Stimulated activated CD4-positive, alpha-beta T cell treated with anti-CD3 and anti-CD28 coated beads, Interleukin-15, amount 100 ng/mL, for 1 hour (primary cell): ENCODE data around the gene MDM1.
A peak's percentile ranks its signal among the peaks of the same experiment; 100 is the strongest.

Source experiments
- DNase-seq, 2 donors: peaks; one replicate each; pipeline ENCODE4 v3.0.0-alpha.2; 2020; ENCODE audit warnings: low read depth in 1 of 2, low spot score in 1 of 2

MDM1 gene

GRCh38 chr12:68331869-68332727, at the start of gene MDM1:
Gene MDM1 (minus strand): TSS chr12:68332362. CDS start chr12:68332245, 117 bp downstream.
- DNase-seq, result peak; percentile 87 to 89

- DNase-seq, result no peak
Observed at GRCh38 chr12:68381476-68382219, 49.5 kb upstream of the MDM1 start.

GRCh38 chr12:68378872-68379606, 46.9 kb upstream of the MDM1 start:
- DNase-seq, result no peak

- no peak for DNase-seq
Observed at GRCh38 chr12:68377881-68378280, 45.7 kb upstream of the MDM1 start.

GRCh38 chr12:68376901-68377300, 44.7 kb upstream of the MDM1 start:
- DNase-seq, result no peak

GRCh38 chr12:68375756-68376695, 43.9 kb upstream of the MDM1 start:
- DNase-seq, result no peak

- peak; percentile 18 to 29 for DNase-seq
Observed at GRCh38 chr12:68374307-68374982, 42.3 kb upstream of the MDM1 start.

GRCh38 chr12:68370667-68371066, 38.5 kb upstream of the MDM1 start:
- DNase-seq, result no peak

GRCh38 chr12:68370006-68370590, 37.9 kb upstream of the MDM1 start:
- DNase-seq, result no peak

GRCh38 chr12:68368327-68368726, 36.2 kb upstream of the MDM1 start:
- no peak for DNase-seq

GRCh38 chr12:68367903-68368302, 35.7 kb upstream of the MDM1 start:
- DNase-seq, result no peak

- DNase-seq, result no peak
Observed at GRCh38 chr12:68367116-68367515, 35.0 kb upstream of the MDM1 start.

GRCh38 chr12:68364893-68365725, 32.9 kb upstream of the MDM1 start:
- DNase-seq, result peak; percentile 56 to 58

- DNase-seq, result no peak
Observed at GRCh38 chr12:68364328-68364727, 32.2 kb upstream of the MDM1 start.

GRCh38 chr12:68361953-68362352, 29.8 kb upstream of the MDM1 start:
- DNase-seq, result no peak

GRCh38 chr12:68359674-68360073, 27.5 kb upstream of the MDM1 start:
- no peak for DNase-seq

- DNase-seq, result peak in 1 of 2 donors; percentile 15
Observed at GRCh38 chr12:68358532-68359485, 26.6 kb upstream of the MDM1 start.

GRCh38 chr12:68356986-68357385, 24.8 kb upstream of the MDM1 start:
- DNase-seq, result no peak
